Kidney (tissue), 14 donors: ENCODE results near the gene UBE3D. TPM values are rescaled to one million over a fixed set of nuclear protein-coding genes. Genes with fewer than 3 reads are reported as not detected.

Experiments
- DNase-seq, 5 donors: peaks; one replicate each; pipeline ENCODE4 v3.0.0-alpha.2; 2013 to 2020
- FAIRE-seq: peaks from 2 replicates; lab custom pipeline; 2012; peaks lifted over from hg19 to GRCh38; lab: Jason Lieb, UNC
- H3K27ac ChIP-seq, 2 donors: one replicate each; pipeline ENCODE4 v1.7.0; 2013; ENCODE audit warnings: low read depth in 2 of 2, low read length in 2 of 2, inconsistent platforms in 1 of 2
- H3K27me3 ChIP-seq: one replicate; pipeline ENCODE4 v1.7.1; 2013; ENCODE audit warnings: low read length, inconsistent platforms; ENCODE audit not compliant: control insufficient read depth, insufficient read depth
- H3K36me3 ChIP-seq, 3 donors: one replicate each; pipeline versions ENCODE4 v1.7.0 to v1.7.1; 2013; ENCODE audit warnings: low read length in 3 of 3, control low read depth in 1 of 3, inconsistent platforms in 1 of 3; ENCODE audit not compliant: insufficient read depth in 3 of 3, control insufficient read depth in 2 of 3
- H3K4me1 ChIP-seq, 3 donors: one replicate each; pipeline versions ENCODE4 v1.7.0 to v1.7.1; 2013; ENCODE audit warnings: low read length in 3 of 3, inconsistent platforms in 1 of 3, low read depth in 1 of 3; ENCODE audit not compliant: control insufficient read depth in 2 of 3, insufficient read depth in 2 of 3
- H3K4me3 ChIP-seq, 3 donors: one replicate each; pipeline versions ENCODE4 v1.7.0 to v1.8.1; 2013; ENCODE audit warnings: low read length in 3 of 3, control low read depth in 1 of 3, inconsistent platforms in 1 of 3
- H3K9ac ChIP-seq, 3 donors: one replicate each; pipeline versions ENCODE4 v1.7.0 to v1.7.1; 2013; ENCODE audit warnings: low read length in 3 of 3, control low read depth in 1 of 3, inconsistent platforms in 1 of 3
- H3K9me3 ChIP-seq, 3 donors: one replicate each; pipeline versions ENCODE4 v1.7.0 to v1.7.1; 2013; ENCODE audit warnings: low read length in 3 of 3, control low read depth in 1 of 3, inconsistent platforms in 1 of 3; ENCODE audit not compliant: control insufficient read depth in 2 of 3, insufficient read depth in 1 of 3
- CTCF ChIP-seq: IDR thresholded peaks from 3 replicates; pipeline ENCODE4 v1.5.1; 2012; ENCODE audit warnings: mild to moderate bottlenecking, moderate library complexity, borderline replicate concordance; ENCODE audit not compliant: insufficient read depth; ENCODE audit errors: extremely low read depth
- intact Hi-C: fragments of 100-400 bp; cut with DNase I; formaldehyde crosslinking; loops from one replicate; pipeline ENCODE4 v1.11.1; 2022
- polyA plus RNA-seq: library from polyadenylated mRNA; stranded (reverse); fragments of 350-450 nt; fragmentation: Illumina TruSeq; extraction: RNeasy Lipid Tissue Mini Kit (QIAGEN cat#74804); gene quantifications from one replicate; pipeline ENCODE4 v1.2.3, GENCODE V29; 2014; ENCODE audit warnings: low read depth, low replicate concordance; ENCODE audit not compliant: insufficient read depth
- total RNA-seq: library from RNA; stranded (reverse); fragmentation: NEBNext Ultra II Directional; extraction: Animal tissue kit (Norgen Biotek cat#: 25700); gene quantifications from one replicate; pipeline ENCODE4 v1.2.1, GENCODE V29; 2021
- donor health status: control.
- donor health status: control.
- donor health status: control.
- donor health status: control.
- donor health status: control.
- donor health status: DM: yes; HTN: yes; CAD: no.
- donor health status: Normal renal cell carcinoma (clear cell type).

UBE3D gene
- total and polyA plus RNA-seq, 2 donors from 2014 or later = 4.8 to 6.0 TPM

GRCh38 chr6:82906951-82907350, 158.7 kb downstream of the UBE3D start:
- Histone ChIP-seq H3K9me3 (no peaks in the 10 kb centered on the region), H3K27me3 (no peaks in the 10 kb centered on the region), H3K9ac (no peak overlapping the region), H3K36me3 (no peaks in the 10 kb centered on the region), H3K27ac (no peak overlapping the region), H3K4me3 (no peak overlapping the region), H3K4me1 (peaks cover 0 to 12% (median 0%) of the 10 kb centered on the region in 3 donors)
- FAIRE-seq = no peak
- DNase-seq = peak in 2 of 5 donors; percentile 39 to 72
- intact Hi-C loops = no loop called here
- no peak for TF ChIP-seq CTCF

GRCh38 chr6:82906489-82906888, 159.2 kb downstream of the UBE3D start:
- no peak overlapping the region for H3K27ac ChIP-seq
- DNase-seq (peak in 2 of 5 donors; percentile 19 to 50), FAIRE-seq (no peak)
- no peak overlapping the region for H3K4me3 ChIP-seq
- no peak for TF ChIP-seq CTCF
- intact Hi-C loops = no loop called here
- no peaks in the 10 kb centered on the region for H3K27me3 ChIP-seq
- no peaks in the 10 kb centered on the region for H3K9me3 ChIP-seq
- peaks cover 0 to 12% (median 0%) of the 10 kb centered on the region in 3 donors for H3K4me1 ChIP-seq
- H3K9ac ChIP-seq = no peak overlapping the region
- H3K36me3 ChIP-seq = no peaks in the 10 kb centered on the region

GRCh38 chr6:82904860-82905259, 160.8 kb downstream of the UBE3D start:
- H3K27me3 ChIP-seq = no peaks in the 10 kb centered on the region
- no peak overlapping the region for H3K27ac ChIP-seq
- H3K9me3 ChIP-seq = no peaks in the 10 kb centered on the region
- DNase-seq = peak in 1 of 5 donors; percentile 25
- H3K4me1 ChIP-seq = peaks cover 0 to 12% (median 0%) of the 10 kb centered on the region in 3 donors
- no peaks in the 10 kb centered on the region for H3K36me3 ChIP-seq
- H3K9ac ChIP-seq = no peak overlapping the region
- no peak overlapping the region for H3K4me3 ChIP-seq
- no peak for TF ChIP-seq CTCF
- FAIRE-seq = no peak
- intact Hi-C loops = no loop called here

GRCh38 chr6:82904257-82904656, 161.4 kb downstream of the UBE3D start:
- no peaks in the 10 kb centered on the region for H3K27me3 ChIP-seq
- no peaks in the 10 kb centered on the region for H3K36me3 ChIP-seq
- no peak overlapping the region for H3K27ac ChIP-seq
- TF ChIP-seq CTCF = no peak
- H3K9ac ChIP-seq = no peak overlapping the region
- DNase-seq = no peak
- no peaks in the 10 kb centered on the region for H3K9me3 ChIP-seq
- no peak overlapping the region for H3K4me3 ChIP-seq
- H3K4me1 ChIP-seq = peaks cover 0 to 12% (median 0%) of the 10 kb centered on the region in 3 donors
- intact Hi-C loops = no loop called here
- FAIRE-seq = no peak
